Hepatocyte (in vitro differentiated cells): Measurements from ENCODE around the gene ZCCHC24. TPM values are rescaled to one million over a fixed set of nuclear protein-coding genes. Genes with fewer than 3 reads are reported as not detected.

Source experiments
- DNase-seq: peaks from one replicate; pipeline ENCODE4 v3.0.0-alpha.2; 2016; ENCODE audit warnings: low spot score
- H2AFZ ChIP-seq: fragments of 200-600 bp; sonication (generic); 2 replicates; pipeline ENCODE4 v1.6.0; 2016; ENCODE audit warnings: antibody characterized with exemption, mild to moderate bottlenecking
- H3K27ac ChIP-seq: fragments of 200-600 bp; sonication (generic); 2 replicates; pipeline ENCODE4 v1.5.1; 2016; ENCODE audit warnings: mild to moderate bottlenecking
- H3K27me3 ChIP-seq: fragments of 200-600 bp; sonication (generic); 2 replicates; pipeline ENCODE4 v1.6.1; 2016
- H3K36me3 ChIP-seq: fragments of 200-600 bp; sonication (generic); replicated peaks from 2 replicates; pipeline ENCODE4 v1.5.1; 2016; ENCODE audit warnings: low read depth; ENCODE audit not compliant: insufficient read depth
- H3K4me1 ChIP-seq: fragments of 200-600 bp; sonication (generic); 2 replicates; pipeline ENCODE4 v1.5.1; 2016; ENCODE audit warnings: mild to moderate bottlenecking, moderate library complexity; ENCODE audit not compliant: insufficient read depth
- H3K4me2 ChIP-seq: fragments of 200-600 bp; sonication (generic); 2 replicates; pipeline ENCODE4 v1.6.0; 2016
- H3K4me3 ChIP-seq: fragments of 200-600 bp; sonication (generic); 2 replicates; pipeline ENCODE4 v1.5.1; 2016; ENCODE audit warnings: mild to moderate bottlenecking
- H3K79me2 ChIP-seq: fragments of 200-600 bp; sonication (generic); 2 replicates; pipeline ENCODE4 v1.6.0; 2017; ENCODE audit warnings: mild to moderate bottlenecking
- H3K9me2 ChIP-seq: fragments of 200-600 bp; sonication (generic); replicated peaks from 2 replicates; pipeline ENCODE4 v1.6.0; 2017; ENCODE audit warnings: mild to moderate bottlenecking; ENCODE audit not compliant: insufficient read depth
- H3K9me3 ChIP-seq: fragments of 200-600 bp; sonication (generic); 2 replicates; pipeline ENCODE4 v1.5.1; 2016; ENCODE audit warnings: low read depth, mild to moderate bottlenecking
- H4K20me1 ChIP-seq: fragments of 200-600 bp; sonication (generic); 2 replicates; pipeline ENCODE4 v1.6.0; 2016; ENCODE audit warnings: mild to moderate bottlenecking; ENCODE audit not compliant: insufficient read depth, poor library complexity, severe bottlenecking
- EZH2 ChIP-seq: fragments of 200-600 bp; sonication (generic); IDR thresholded peaks from 2 replicates; pipeline ENCODE4 v1.6.1; 2016; ENCODE audit warnings: antibody characterized with exemption, mild to moderate bottlenecking, borderline replicate concordance
- EZH2phosphoT487 ChIP-seq: fragments of 200-600 bp; sonication (generic); IDR thresholded peaks from one replicate; pipeline ENCODE4 v1.6.1; 2018; ENCODE audit warnings: antibody characterized with exemption, mild to moderate bottlenecking, low read depth, moderate library complexity; ENCODE audit not compliant: unreplicated experiment, severe bottlenecking
- WGBS: methylation state at CpG from one replicate; pipeline ENCODE4 v1.1.6; 2016; ENCODE audit warnings: low lambda C conversion rate; ENCODE audit errors: missing lambda C conversion rate; 5-methylcytosine and 5-hydroxymethylcytosine counted together
- polyA plus RNA-seq: library from polyadenylated mRNA; unstranded; fragments of >200 nt; fragmentation: Nextera tagmentation; extraction: Ambion mirVana; gene quantifications from 2 replicates; pipeline ENCODE4 v1.2.1, GENCODE V29; 2016
- total RNA-seq: library from RNA; depleted of rRNA; stranded (reverse); fragments of >200 nt; gene quantifications from 2 replicates; pipeline ENCODE4 v1.2.3, GENCODE V29; 2014
- TF ChIP-seq, protein P1 (sequence below): fragments of 200-600 bp; sonication (generic); IDR thresholded peaks from 2 replicates; pipeline ENCODE4 v1.5.1; 2016; ENCODE audit warnings: antibody characterized with exemption, mild to moderate bottlenecking; ENCODE audit not compliant: poor library complexity

The ZCCHC24 gene
- total and polyA plus RNA-seq, 2 experiments from 2014 or later: 20.1 to 20.6 TPM

DNA sequence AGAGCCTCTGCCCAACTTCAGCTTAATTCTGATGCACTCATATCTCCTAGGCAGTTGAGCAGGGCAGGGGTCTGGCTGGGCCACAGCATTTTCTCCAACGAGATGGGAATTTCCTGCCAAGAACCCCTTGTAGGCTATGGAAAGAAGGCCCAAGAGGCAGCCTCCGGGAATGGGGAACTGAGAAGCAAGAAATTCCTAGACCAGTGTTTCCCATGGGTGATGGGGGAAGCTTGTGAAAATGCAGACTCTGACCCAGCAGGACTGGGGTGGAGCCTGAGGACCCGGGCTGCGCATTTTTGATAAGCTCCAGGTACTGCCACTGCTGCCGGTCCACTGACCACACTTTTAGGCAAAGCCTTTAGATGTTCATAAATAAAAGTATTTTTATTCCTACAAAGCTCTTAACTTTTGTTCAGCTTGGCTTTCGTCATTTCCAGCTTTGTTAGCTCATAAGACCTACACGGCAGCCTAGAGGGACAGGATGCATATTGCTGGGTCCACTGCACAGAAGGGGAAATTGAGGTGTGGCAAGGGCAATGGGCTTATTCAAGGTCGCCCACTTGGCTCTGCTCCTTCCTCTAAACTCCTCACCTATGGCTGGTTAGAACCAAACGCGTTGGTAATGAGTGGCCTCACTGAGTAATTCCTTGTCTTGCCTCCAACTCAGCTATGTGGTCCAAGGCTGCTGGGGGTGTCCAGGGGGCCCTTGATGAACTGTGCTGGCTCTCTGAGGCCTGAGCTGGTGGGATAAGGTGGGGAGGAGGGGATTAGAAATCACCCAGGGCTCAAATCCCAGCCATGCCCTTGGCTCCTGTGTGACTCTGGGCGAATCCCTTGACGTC lies 29.5 kb downstream of the ZCCHC24 start:
- H3K27ac ChIP-seq: no peak overlapping the region
- no peaks in the 10 kb centered on the region for H3K9me3 ChIP-seq
- H3K36me3 ChIP-seq: no peaks in the 10 kb centered on the region
- peaks cover 6% of the 10 kb centered on the region for H4K20me1 ChIP-seq
- no peak for DNase-seq
- H3K4me1 ChIP-seq: peaks cover 3% of the 10 kb centered on the region
- no peak overlapping the region for H3K4me3 ChIP-seq
- peaks cover 44% of the 10 kb centered on the region for H3K79me2 ChIP-seq
- no peak overlapping the region for H2AFZ ChIP-seq
- no peaks in the 10 kb centered on the region for H3K9me2 ChIP-seq
- no peaks in the 10 kb centered on the region for H3K27me3 ChIP-seq
- TF ChIP-seq EZH2 (no peak), EZH2phosphoT487 (no peak)
- TF ChIP-seq, protein P1, sequence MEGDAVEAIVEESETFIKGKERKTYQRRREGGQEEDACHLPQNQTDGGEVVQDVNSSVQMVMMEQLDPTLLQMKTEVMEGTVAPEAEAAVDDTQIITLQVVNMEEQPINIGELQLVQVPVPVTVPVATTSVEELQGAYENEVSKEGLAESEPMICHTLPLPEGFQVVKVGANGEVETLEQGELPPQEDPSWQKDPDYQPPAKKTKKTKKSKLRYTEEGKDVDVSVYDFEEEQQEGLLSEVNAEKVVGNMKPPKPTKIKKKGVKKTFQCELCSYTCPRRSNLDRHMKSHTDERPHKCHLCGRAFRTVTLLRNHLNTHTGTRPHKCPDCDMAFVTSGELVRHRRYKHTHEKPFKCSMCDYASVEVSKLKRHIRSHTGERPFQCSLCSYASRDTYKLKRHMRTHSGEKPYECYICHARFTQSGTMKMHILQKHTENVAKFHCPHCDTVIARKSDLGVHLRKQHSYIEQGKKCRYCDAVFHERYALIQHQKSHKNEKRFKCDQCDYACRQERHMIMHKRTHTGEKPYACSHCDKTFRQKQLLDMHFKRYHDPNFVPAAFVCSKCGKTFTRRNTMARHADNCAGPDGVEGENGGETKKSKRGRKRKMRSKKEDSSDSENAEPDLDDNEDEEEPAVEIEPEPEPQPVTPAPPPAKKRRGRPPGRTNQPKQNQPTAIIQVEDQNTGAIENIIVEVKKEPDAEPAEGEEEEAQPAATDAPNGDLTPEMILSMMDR: no peak
- no peak overlapping the region for H3K4me2 ChIP-seq
- WGBS: 87% methylated on average over 12 of the region's 12 CpGs

DNA sequence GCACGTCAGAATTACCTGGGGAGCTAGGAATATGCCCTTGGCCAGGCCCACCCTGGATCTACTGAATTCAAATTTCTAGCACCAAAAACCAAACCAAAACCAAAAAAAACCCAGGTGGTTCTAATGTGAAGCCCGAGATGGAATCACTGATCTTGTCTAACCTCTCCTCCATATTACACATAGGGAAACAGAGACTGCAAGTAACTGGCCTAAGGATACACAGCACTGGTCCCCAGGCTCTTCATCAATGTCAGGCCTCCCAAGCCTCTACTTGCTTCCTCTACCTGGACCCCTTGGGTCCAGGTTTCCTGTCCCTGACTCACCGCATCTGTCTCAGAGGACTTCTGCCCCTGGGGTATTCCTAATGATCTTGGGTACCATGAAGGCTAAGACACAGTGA lies 30.7 kb downstream of the ZCCHC24 start:
- Histone ChIP-seq H2AFZ (no peak overlapping the region), H3K4me2 (no peak overlapping the region), H4K20me1 (peaks cover 6% of the 10 kb centered on the region), H3K4me3 (no peak overlapping the region), H3K36me3 (no peaks in the 10 kb centered on the region), H3K79me2 (peaks cover 40% of the 10 kb centered on the region), H3K4me1 (peaks cover 4% of the 10 kb centered on the region), H3K9me2 (no peaks in the 10 kb centered on the region), H3K27me3 (no peaks in the 10 kb centered on the region), H3K27ac (no peak overlapping the region), H3K9me3 (no peaks in the 10 kb centered on the region)
- 92% methylated on average over 3 of the region's 3 CpGs for WGBS
- TF ChIP-seq, protein P1: no peak
- TF ChIP-seq EZH2phosphoT487 (no peak), EZH2 (no peak)
- no peak for DNase-seq

DNA sequence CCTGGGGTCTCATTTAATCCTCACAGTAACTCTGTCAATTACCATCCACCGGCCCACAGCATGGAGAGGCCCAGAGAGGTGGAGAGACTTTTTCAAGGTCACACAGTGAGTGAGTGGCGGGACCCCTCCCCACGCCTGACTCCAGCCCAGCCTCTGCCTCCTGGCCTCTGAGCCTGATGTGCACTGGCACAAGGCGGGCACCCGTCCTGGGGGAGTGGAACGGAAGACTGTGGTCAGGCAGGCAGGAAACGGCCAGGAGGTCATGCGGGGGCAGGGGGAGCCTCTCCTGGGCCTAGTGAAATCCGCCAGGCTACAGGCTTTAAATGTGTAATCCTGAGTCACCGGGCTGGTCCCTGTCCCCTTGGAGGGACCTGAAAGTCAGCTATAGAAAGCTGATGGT lies 32.2 kb downstream of the ZCCHC24 start:
- Histone ChIP-seq H4K20me1 (peaks cover 6% of the 10 kb centered on the region), H3K4me2 (no peak overlapping the region), H3K27ac (no peak overlapping the region), H3K79me2 (peaks cover 39% of the 10 kb centered on the region), H3K4me3 (no peak overlapping the region), H2AFZ (no peak overlapping the region), H3K9me2 (no peaks in the 10 kb centered on the region), H3K4me1 (peaks cover 17% of the 10 kb centered on the region), H3K9me3 (no peaks in the 10 kb centered on the region), H3K36me3 (no peaks in the 10 kb centered on the region), H3K27me3 (no peaks in the 10 kb centered on the region)
- TF ChIP-seq EZH2: no peak
- TF ChIP-seq, protein P1: no peak
- TF ChIP-seq EZH2phosphoT487: no peak
- WGBS: 81% methylated on average over 10 of the region's 10 CpGs
- DNase-seq: no peak
